HFFc6 (cell line): ENCODE results near the gene HAPLN2. TPM values are rescaled to one million over a fixed set of nuclear protein-coding genes. Genes with fewer than 3 reads are reported as not detected.
A peak's percentile ranks its signal among the peaks of the same experiment; 100 is the strongest.

Experiments used
- DNase-seq: peaks from one replicate; pipeline ENCODE4 v3.0.0-alpha.2; 2018
- H3K27ac Mint-ChIP-seq: 2 replicates; pipeline ENCODE4 v1.8.0; 2020; ENCODE audit warnings: mild to moderate bottlenecking, mixed read lengths
- H3K27me3 Mint-ChIP-seq: 2 replicates; pipeline ENCODE4 v1.8.0; 2021; ENCODE audit warnings: mild to moderate bottlenecking, moderate library complexity, mixed read lengths; ENCODE audit not compliant: insufficient read depth
- H3K36me3 Mint-ChIP-seq: 2 replicates; pipeline ENCODE4 v1.8.0; 2021; ENCODE audit warnings: low read depth, mixed read lengths
- H3K4me1 Mint-ChIP-seq: 2 replicates; pipeline ENCODE4 v1.8.0; 2020; ENCODE audit warnings: low read depth, mixed read lengths
- H3K4me3 Mint-ChIP-seq: 2 replicates; pipeline ENCODE4 v1.8.0; 2020; ENCODE audit warnings: mild to moderate bottlenecking, moderate library complexity, mixed read lengths
- H3K9me3 Mint-ChIP-seq: 2 replicates; pipeline ENCODE4 v1.8.0; 2020; ENCODE audit warnings: mild to moderate bottlenecking, mixed read lengths
- CTCF ChIP-seq: fragments of 200-600 bp; sonication (generic); IDR thresholded peaks from 2 replicates; pipeline ENCODE4 v1.5.0; 2021; ENCODE audit warnings: antibody characterized with exemption, mild to moderate bottlenecking
- total RNA-seq, 6 experiments: library from RNA; stranded (reverse); fragmentation: NEBNext Ultra II Directional; extraction: Animal tissue kit (Norgen Biotek cat#: 25700); gene quantifications; 2 replicates in 1 of 6; 3 replicates in 5 of 6; pipeline ENCODE4 v1.2.3, GENCODE V29; 2021

HAPLN2 gene
- total RNA-seq, 6 experiments from 2014 or later: not detected

DNA sequence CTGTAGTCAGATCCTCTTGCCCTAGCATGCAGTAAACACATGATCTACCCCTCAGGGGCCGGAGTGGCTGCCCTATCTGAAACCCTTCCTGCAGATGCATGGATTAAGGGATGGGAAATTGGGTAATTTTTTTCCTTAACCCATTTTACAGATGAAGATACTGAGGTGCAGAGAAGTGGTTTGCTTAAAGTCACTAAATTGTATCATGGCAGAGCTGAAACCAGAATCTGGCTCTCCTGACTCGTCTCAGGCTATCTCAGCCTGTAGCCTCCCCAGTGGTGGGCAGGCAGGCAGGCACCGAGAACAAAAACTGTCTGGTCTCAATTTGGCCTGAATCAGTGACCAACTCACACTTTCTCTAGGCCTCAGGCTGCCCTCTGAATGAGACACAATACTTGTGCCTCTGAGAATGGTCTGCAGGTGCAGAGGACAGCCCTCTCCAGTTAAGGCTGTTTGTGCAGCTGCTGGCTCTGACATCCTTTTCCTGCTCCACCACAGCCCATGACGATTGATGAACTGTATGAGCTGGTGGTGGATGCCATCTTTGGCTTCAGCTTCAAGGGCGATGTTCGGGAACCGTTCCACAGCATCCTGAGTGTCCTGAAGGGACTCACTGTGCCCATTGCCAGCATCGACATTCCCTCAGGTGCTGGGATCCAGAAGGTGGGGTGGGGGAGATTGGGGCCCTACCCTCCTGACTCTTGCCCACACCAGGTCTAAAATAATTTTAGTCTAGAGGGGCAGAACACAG is 26.1 kb upstream of the HAPLN2 start:
- Mint-ChIP-seq H3K4me3 (peak overlapping the region; percentile 89), H3K27ac (peak overlapping the region; percentile 48; the same call in 1 of the 2 replicates), H3K9me3 (no peaks in the 10 kb centered on the region), H3K4me1 (peaks cover 16% of the 10 kb centered on the region), H3K27me3 (no peaks in the 10 kb centered on the region; the same call in 1 of the 2 replicates), H3K36me3 (peaks cover 11% of the 10 kb centered on the region; the same call in 1 of the 2 replicates)
- no peak for DNase-seq
- TF ChIP-seq CTCF: no peak

DNA sequence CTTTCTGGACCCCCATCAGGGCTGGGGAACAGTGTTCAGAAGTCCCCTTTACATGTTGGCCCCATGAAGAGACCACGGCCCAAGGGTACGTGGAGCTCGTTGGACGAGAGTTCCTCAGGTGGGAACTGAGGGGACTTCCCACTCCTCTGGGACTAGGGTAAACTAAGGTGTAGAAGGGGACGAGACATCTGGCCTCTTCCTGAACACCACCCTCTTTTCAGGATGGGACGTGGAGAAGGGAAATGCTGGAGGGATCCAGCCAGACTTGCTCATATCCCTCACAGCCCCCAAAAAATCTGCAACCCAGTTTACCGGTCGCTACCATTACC is 25.6 kb upstream of the HAPLN2 start:
- peaks cover 11% of the 10 kb centered on the region; the same call in 1 of the 2 replicates for H3K36me3 Mint-ChIP-seq
- TF ChIP-seq CTCF: no peak
- peaks cover 16% of the 10 kb centered on the region for H3K4me1 Mint-ChIP-seq
- no peak for DNase-seq
- H3K27ac Mint-ChIP-seq: no peak overlapping the region
- H3K9me3 Mint-ChIP-seq: no peaks in the 10 kb centered on the region
- no peaks in the 10 kb centered on the region; the same call in none of the 2 replicates for H3K27me3 Mint-ChIP-seq
- no peak overlapping the region for H3K4me3 Mint-ChIP-seq

- no peak for DNase-seq
- no peak for TF ChIP-seq CTCF
- Mint-ChIP-seq H3K4me1 (peaks cover 16% of the 10 kb centered on the region), H3K36me3 (peaks cover 11% of the 10 kb centered on the region; the same call in 1 of the 2 replicates), H3K27ac (no peak overlapping the region), H3K4me3 (no peak overlapping the region), H3K27me3 (no peaks in the 10 kb centered on the region; the same call in none of the 2 replicates), H3K9me3 (no peaks in the 10 kb centered on the region)
These were observed 25.0 kb upstream of the HAPLN2 start for GRCh38 chr1:156594190-156594589.

DNA sequence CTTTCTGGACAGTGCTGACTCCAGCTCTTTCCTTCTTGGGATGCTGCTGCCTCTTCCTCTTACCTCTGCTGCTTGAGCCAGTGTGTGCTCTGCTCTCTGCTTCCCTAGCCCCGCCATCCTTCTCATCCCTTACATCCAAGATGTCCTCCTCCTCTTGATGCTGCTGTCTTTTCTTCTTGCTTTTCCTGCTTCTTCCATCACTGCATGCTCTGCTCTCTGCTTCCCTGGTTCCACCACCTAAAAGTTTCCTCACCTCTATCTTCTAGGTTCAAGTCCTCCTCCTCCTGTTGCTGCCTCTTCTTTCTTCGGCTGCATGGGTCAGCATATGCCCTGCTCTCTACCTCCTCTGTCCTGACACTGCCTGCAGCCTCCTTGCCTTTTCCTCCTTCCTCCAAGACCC is 24.2 kb upstream of the HAPLN2 start:
- H3K4me1 Mint-ChIP-seq: peaks cover 16% of the 10 kb centered on the region
- no peaks in the 10 kb centered on the region; the same call in none of the 2 replicates for H3K27me3 Mint-ChIP-seq
- peak overlapping the region; percentile 1 for H3K27ac Mint-ChIP-seq
- peaks cover 11% of the 10 kb centered on the region; the same call in 1 of the 2 replicates for H3K36me3 Mint-ChIP-seq
- H3K4me3 Mint-ChIP-seq: no peak overlapping the region
- no peak for DNase-seq
- no peak for TF ChIP-seq CTCF
- no peaks in the 10 kb centered on the region for H3K9me3 Mint-ChIP-seq

GRCh38 chr1:156596426-156596825 is 22.8 kb upstream of the HAPLN2 start:
- no peak for TF ChIP-seq CTCF
- Mint-ChIP-seq H3K36me3 (peaks cover 11% of the 10 kb centered on the region; the same call in 1 of the 2 replicates), H3K4me3 (no peak overlapping the region), H3K27ac (no peak overlapping the region), H3K9me3 (no peaks in the 10 kb centered on the region), H3K4me1 (peaks cover 19% of the 10 kb centered on the region), H3K27me3 (peaks cover 3% of the 10 kb centered on the region)
- DNase-seq: no peak
